Forelimb muscle (tissue), 1 donor: ENCODE results near the gene OR10D3. TPM values are rescaled to one million over a fixed set of nuclear protein-coding genes. Genes with fewer than 3 reads are reported as not detected.
A peak's percentile ranks its signal among the peaks of the same experiment; 100 is the strongest.

Experiments
- DNase-seq: peaks from one replicate; pipeline ENCODE4 v3.0.0-alpha.2; 2013; ENCODE audit warnings: low read depth
- polyA plus RNA-seq: library from polyadenylated mRNA; unstranded; fragments of 120-200 nt; gene quantifications from one replicate; pipeline ENCODE4 v1.2.1, GENCODE V29; 2013; ENCODE audit not compliant: insufficient read length

The OR10D3 gene
- polyA plus RNA-seq, 1 donor = not detected

DNA sequence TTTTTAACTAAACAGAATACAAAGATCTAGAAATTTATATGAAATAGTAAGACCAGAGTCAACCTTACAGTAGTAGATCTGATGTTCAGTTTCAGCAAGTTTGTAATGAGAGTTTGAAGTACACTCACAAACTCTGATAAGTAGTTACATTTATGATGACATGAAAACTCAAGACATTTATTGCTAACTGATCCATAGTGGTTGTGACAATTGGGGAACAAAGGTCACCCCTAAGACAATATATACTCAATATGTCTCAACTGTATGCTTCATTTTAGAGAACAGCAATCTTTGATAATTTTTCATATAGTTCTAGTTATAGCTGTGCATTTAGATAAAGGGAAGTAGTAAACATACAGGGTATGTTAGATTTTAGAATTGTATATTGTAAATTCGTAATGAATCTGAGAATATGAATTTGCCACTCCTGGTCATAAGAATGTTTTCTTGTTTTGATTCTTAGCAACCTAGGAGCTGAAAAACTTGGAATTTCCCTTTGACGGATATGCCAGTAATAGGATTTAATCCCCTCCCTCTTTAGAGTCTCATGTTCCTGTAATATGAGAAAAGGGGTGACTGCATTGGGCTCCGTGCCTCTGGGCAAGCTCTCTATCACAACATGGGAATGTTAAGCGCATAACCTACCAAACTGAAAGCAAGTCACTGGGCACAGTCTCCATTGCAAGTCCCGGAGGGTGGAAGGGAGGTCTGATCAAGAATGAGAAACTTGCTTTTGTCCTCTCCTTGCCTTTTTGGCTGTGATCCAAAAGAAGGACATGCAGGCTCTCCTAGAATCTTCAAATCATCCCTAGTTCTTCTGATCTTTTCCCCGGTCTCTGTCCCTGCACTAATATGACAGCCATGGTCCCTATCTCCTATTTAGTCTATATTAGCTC lies 11.4 kb downstream of the OR10D3 start:
- DNase-seq = no peak

DNA sequence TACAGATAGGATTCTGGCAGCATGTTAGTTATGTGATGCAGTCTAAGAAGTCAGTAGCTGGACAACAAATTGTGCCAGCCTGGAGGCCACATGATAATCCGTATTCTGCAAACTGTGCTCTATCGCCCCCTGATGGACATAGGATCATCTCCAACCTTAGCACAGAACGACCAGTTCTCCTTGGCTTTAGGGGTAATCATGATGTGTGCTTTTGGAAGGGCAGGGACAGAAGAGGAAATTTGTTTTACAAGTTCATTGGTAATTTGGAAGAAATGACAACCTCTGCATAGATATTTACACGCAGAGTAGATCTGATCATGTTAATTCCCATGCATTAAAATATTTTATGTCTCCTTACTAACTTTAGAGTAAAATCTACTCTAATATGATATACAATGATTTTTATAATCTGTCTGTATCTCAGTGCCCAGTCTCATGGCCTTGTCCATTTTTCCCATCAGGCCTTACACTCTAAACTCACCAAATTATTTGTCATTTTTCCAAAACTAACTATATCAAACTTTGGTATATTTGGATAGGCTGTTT lies 12.1 kb downstream of the OR10D3 start:
- no peak for DNase-seq

DNA sequence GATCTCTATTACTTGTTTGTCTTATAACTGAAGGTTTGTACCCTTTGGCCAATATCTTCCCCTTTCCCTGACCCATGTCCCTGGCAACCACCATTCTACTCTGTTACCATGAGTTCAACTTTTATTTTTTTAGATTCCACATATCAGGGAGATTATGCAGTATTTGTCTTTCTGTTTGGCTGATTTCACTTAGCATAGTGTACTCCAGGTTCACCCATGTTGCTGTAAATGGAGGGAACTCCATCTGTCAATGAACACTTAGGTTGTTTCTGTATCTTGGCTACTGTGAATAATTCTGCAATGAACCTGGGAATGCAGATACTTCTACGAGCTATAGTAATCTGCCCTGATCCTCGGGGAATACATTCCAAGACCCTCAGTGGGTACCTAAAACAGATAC lies 14.9 kb downstream of the OR10D3 start:
- no peak for DNase-seq

DNA sequence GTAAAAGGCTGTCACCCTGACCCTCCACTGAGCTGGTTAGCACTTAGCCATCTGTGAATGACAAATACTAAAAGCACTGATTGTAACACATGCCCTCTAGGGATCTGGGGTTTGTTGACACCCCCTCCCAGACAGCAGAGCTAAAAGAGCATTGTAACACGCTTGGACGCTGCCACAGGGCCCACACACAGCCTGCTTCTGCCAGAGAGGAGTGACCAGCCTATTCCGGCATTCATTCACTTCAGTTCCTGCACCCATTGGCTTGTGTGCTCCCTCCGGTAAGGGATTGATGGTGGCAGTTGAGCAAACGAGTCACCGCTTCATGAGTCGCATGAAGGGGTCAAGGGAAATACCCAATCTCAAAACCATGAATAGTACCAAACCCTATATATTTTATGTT lies 15.8 kb downstream of the OR10D3 start:
- DNase-seq = no peak

GRCh38 chr11:124199702-124200101 lies 16.6 kb downstream of the OR10D3 start:
- no peak for DNase-seq

DNA sequence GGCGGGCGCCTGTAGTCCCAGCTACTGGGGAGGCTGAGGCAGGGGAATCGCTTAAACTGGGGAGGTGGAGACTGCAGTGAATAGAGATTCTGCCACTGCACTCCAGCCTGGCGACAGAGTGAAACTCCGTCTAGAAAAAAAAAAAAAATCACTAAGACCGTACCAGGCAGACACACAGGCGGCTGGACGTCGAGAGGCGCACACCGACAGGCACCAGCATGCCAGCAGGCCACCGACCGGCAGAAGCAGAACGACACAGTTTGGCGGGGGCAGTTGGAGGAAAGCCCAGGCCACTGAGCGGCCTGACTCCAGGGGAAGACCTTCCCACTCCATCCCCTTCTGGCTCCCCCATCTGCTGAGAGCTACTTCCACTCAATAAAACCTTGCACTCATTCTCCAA lies 17.5 kb downstream of the OR10D3 start:
- no peak for DNase-seq

DNA sequence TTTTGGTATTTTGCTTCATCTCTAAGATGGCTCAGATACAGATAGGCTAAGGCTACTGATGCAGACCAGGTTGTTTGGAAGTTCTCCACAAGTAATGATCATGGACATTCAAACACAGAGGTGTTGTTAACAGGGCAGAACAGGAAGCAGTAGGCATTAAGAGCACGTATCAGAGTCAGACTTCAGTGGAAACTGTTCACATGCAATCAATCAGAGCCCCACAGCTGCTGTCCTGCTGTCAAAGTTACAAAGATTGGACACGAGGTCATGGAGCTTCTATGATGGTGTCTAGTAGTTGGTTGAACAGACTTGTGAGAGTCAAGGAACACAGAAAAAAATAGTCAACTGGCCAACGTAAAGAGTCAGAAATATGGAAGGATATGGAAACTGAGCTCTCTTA lies 19.8 kb downstream of the OR10D3 start:
- DNase-seq = no peak

GRCh38 chr11:124204008-124204407 lies 20.9 kb downstream of the OR10D3 start:
- no peak for DNase-seq

GRCh38 chr11:124207102-124207792 lies 24.1 kb downstream of the OR10D3 start:
- DNase-seq = no peak

GRCh38 chr11:124209824-124210357 lies 26.7 kb downstream of the OR10D3 start:
- DNase-seq = no peak

- DNase-seq = no peak
Measured at GRCh38 chr11:124210421-124210820, 27.3 kb downstream of the OR10D3 start.

- no peak for DNase-seq
Measured at GRCh38 chr11:124211321-124211720, 28.2 kb downstream of the OR10D3 start.

- DNase-seq = no peak
Measured at GRCh38 chr11:124214027-124214426, 30.9 kb downstream of the OR10D3 start.

GRCh38 chr11:124219126-124219525 lies 36.0 kb downstream of the OR10D3 start:
- no peak for DNase-seq

GRCh38 chr11:124222407-124222806 lies 39.3 kb downstream of the OR10D3 start:
- no peak for DNase-seq

DNA sequence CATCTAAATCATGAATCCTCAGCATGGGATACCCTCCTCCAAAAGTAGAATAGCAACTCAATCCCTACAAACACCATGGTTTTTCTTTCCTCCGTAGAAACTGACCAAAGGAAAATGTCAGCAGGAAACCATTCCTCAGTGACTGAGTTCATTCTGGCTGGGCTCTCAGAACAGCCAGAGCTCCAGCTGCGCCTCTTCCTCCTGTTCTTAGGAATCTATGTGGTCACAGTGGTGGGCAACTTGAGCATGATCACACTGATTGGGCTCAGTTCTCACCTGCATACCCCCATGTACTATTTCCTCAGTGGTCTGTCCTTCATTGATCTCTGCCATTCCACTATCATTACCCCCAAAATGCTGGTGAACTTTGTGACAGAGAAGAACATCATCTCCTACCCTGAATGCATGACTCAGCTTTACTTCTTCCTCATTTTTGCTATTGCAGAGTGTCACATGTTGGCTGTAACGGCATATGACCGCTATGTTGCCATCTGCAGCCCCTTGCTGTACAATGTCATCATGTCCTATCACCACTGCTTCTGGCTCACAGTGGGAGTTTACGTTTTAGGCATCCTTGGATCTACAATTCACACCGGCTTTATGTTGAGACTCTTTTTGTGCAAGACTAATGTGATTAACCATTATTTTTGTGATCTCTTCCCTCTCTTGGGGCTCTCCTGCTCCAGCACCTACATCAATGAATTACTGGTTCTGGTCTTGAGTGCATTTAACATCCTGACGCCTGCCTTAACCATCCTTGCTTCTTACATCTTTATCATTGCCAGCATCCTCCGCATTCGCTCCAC lies 41.7 kb downstream of the OR10D3 start:
- DNase-seq = peak; percentile 5

GRCh38 chr11:124225471-124225870 lies 42.3 kb downstream of the OR10D3 start:
- DNase-seq = no peak

DNA sequence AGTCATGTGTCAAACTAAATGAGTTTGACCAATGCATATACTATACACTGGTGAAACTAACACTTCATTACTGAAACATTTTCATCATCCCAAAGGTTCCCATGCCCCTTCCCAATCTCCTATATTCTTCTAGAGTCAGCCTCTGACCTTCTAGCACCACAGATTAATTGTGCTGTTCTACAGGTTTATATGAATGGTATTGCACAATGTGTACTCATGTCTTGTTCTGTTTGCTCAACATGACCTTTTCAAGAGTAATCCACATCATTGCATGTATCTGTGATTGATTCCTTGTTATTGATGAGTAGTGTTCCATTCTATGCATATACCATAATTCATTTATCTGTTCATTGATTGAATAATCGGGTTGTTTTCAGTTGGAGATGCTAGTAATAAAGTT lies 50.2 kb downstream of the OR10D3 start:
- no peak for DNase-seq
